Glomerular endothelial cell (primary cell): ENCODE results near the gene SMIM10L1. TPM values are rescaled to one million over a fixed set of nuclear protein-coding genes. Genes with fewer than 3 reads are reported as not detected.

Experiments used
- DNase-seq: peaks from one replicate; pipeline ENCODE4 v3.0.0-alpha.2; 2011; ENCODE audit warnings: low read depth, low spot score; ENCODE audit errors: extremely low read depth
- total RNA-seq: library from RNA; depleted of rRNA; stranded (reverse); fragments of >200 nt; gene quantifications from 2 replicates; pipeline ENCODE4 v1.2.3, GENCODE V29; 2015

SMIM10L1 gene
- 5.8 and 9.7 TPM in 2 replicates for total RNA-seq

DNA sequence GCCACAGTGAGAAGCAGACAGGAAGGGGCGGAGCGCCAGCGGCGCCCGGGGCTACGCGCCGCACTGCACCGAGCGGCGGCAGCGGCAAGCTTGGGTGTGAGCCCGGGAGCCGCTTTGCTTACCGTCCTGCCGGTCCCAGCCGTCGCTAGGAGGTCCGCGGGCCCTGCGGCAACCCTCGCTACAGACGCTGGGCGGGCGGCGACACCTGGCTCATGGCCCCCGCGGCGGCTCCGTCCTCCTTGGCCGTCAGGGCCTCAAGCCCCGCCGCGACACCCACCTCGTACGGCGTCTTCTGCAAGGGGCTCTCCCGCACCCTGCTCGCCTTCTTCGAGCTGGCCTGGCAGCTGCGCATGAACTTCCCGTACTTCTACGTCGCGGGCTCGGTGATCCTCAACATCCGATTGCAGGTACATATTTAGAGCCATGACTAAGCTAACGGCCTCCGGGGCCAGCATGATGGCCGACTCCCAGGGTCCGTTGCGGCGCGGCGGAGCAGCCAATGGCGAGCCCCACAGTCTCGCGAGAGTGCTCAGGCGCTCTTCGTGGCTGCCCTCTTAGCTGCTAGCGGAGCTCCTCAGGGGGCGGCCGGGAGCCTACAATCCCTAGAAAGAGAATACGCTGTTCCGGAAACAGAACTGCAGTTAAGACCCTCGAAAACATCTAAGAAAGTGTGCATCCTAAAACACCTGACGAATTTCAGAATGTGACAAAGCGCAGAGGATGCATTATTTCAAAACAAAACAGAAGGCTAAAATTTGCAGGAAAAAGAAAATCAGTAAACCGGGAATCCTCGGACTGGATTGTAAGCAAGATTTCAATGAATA, at the start of gene SMIM10L1:
Gene SMIM10L1 (plus strand): TSS at position 50 of the 824 bp plus-strand sequence. CDS start 163 bp downstream, at position 213.
- DNase-seq, result peak; percentile 63

DNA sequence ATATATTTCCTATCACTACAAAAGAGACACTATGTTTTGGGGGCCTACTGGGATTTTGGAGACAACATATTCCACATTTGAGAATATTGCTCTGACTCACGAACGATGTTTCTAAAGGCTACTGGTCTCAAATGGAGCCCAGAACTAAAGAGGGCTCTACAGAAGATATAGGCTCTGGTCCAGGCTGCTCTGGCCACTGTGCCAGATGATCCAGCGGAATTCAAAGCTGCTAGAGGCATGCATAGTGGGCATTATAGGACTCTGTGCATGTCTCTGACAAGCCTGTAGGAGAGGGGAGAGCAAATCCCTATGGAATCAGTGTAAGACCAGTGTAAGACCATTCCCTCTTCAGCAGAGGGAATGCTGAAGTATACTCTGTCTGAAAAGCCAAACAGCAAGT, 40.6 kb upstream of the SMIM10L1 start:
- DNase-seq, result no peak

DNA sequence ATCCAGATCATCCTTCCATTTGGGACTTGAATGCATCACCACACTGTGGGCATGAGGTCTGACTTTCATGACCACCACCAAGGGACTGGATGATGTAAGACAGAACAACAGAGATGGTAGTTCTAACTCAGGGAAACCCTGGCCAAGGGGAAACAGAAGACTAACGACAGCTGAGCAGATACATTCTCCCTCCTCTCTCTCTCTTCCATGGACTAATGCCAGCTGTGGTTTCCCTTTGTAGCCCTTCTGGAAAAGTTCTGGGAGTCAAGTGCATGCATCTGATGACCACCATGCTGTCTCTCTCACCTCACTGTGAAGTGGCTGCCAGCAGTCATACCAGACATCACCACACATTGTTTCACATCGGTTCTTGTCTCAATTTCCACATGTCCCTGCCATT, 40.0 kb upstream of the SMIM10L1 start:
- DNase-seq, result no peak

DNA sequence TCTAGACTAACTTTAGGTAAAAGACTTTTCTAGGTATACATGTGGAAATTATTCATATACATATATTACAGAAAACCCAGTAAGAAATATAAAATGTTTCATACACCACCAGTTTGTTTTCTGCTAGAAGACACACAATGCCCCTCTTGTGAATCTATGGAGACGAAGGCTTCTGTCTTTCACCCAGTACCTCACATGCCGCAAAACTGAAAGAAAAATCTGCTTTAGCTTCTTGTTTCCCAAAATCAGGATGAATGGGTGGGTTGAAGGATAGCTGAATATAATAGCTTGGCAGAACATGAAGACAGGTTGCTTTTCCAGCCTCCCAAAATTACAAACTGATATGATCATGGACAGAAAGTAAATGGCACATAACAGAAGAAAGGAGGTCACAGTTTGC, 37.8 kb upstream of the SMIM10L1 start:
- no peak for DNase-seq

DNA sequence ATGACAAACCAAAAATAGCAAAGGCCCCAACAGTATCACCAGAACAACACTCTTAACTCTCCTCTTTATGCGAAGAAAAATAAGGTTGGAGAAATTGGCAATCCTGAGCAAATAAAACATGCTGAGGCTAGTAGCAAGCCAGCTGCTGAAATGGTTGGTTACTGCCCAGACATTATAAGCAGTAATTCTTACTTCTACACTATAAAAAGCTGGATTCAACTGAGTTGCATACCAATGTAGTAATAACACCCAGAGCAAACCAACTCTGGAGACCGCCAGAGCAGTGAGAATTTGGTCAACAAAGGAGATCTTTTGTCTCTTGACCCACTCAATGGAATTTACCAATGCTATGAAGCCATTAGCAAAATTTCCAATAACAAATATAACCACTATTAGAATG, 37.2 kb upstream of the SMIM10L1 start:
- no peak for DNase-seq

DNA sequence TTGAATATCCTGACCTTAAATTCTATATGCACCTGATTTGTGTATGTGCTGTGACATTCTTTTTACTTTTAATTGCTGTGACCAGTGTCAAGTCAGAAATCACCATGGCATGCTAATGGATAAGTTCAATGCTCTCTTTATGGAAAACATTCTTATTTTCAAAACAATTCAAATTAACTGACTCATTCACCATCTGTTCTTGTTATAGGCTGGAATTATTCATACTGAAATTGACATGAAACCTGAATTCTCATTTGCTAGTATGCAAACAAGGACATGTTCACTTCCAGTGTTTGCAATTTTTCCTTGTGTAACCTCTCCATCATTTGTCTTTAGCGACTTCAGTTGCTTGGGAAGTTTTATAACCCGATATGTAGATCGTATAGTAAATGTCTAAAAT, 36.7 kb upstream of the SMIM10L1 start, which contains the start of gene TAS2R30:
Gene TAS2R30 (minus strand): TSS at position 340 of the 400 bp plus-strand sequence. CDS start 400 bp downstream, outside the sequence.
- DNase-seq, result no peak

DNA sequence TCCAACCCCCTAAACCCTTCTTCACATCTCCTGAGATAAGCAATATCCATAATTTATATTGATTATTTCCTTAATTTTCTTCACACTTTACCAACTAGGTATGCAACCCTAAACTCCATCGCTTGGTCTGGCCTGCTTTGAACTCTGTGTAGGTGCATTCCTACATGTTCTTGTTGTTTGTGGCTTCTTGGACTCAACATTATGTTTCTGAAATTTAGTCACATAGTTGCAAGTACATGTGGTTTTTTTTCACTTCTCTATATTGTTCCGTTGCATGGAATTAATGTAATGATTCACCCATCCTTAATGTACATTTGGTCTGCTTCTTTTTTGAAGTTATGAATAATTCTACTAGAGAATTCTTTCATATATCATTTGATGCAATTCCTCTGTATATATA, 34.9 kb upstream of the SMIM10L1 start:
- DNase-seq, result no peak

DNA sequence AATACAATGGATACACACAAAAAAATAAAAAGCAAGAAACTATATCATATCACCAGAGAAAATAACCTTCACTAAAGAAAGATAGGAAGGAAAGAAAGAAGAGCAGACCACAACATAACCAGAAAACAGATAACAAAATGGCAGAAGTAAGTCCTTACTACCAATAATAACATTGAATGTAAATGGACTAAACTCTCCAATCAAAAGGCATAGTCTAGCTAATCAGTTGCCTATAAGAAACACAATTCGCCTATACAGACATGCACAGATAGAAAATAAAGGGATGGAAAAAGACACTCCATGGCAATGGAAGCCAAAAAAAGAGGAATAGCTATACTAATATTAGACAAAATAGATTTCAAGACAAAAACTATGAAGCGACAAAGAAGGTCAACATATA, 27.6 kb upstream of the SMIM10L1 start:
- no peak for DNase-seq

DNA sequence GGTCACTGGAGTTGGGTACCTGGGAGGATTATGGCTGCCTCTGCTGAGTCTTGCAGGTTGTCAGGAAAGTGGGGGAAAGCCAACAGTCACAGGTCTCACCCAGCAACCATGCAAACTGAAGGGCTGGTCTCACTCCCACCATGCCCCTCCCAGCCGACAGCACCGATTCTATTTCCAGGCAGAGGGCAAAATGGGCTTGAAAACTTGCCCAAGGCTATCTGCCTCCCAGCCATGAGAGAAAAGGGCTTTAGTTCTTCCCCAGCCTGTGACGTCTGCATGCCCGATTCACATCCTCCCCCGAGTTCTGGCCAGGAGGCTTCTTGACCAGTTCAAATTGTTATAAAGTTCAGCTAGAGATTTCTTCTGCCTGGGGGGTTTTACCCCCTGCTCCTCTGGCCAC, 26.7 kb upstream of the SMIM10L1 start:
- DNase-seq, result no peak

DNA sequence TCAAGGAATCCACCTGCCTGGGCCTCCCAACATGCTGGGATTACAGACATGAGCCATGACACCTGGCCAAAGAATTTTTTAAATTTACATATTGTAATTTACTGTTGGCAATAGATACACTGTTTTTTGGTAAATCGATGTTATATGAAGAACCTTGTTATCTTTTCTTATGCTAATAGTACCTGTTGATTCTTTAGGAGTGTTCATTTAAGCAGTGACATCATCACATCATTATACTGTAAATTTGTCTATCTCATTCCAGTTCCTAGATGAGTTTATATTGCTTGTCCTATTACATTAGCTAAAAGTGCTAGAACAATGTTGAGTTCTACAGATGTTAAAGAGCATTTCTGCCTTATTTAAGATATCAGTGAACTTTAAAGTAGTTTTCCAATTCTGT, 23.6 kb upstream of the SMIM10L1 start:
- no peak for DNase-seq

DNA sequence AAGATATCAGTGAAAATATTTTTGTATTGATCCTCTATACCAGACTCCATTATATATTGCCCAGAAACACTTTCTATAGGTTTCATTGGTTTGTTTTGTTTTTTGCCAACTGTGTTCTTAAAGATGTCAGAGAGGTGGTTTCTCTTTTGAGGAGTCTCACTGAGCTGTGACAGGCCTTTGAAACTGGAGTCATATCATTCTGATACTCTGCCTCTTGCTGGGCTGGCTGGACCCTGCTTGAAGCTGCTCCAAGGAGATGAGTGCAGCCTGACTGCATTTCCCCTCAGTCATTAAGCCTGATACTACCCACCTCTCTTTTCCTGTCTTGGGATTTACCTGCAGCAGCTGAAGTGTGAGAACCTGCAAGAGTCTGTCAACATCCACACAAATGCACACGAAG, 20.2 kb upstream of the SMIM10L1 start:
- no peak for DNase-seq

DNA sequence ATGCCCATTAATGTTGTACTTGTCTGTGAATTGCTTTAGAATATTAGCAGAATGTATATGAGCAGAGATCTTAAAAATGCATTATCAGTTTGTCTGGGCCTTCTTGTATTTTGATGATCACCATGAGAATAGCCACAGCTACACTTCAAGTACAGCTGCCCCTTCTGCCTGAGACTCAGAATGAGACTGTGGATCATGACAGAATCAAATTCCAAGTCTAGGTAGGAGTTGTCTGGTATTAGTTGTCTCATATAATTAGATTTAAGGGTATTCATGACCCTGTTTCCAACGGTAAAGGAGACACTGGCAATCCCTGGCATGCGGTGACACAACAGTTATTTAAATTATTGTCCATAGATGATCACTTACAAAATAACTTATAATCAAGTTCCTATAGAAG, 18.3 kb upstream of the SMIM10L1 start:
- DNase-seq, result no peak

DNA sequence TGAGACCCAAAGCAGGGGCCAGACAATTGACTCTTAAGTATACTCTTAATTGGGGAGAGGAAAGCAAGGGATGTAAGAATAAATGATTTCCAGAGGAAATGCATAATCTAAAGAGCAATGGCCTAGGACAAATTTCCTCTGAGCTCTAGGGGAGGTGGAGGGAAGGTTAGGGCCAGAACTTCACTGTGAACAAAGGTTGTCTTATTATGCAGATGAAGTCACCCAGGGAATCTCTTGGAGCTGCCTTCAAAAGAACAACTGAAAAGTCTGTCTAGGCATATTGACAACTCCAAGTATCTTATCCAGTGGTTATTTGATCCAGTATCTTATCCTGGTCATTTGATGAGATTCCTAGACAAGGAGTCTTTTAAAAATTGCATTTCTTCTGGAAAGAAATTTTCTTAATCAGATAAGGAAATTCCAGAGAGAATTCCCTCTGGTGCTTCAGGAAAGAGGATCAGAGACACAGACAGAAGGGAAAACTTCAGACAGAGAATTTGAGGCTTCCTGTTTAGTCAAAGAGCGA, 16.5 kb upstream of the SMIM10L1 start:
- no peak for DNase-seq

DNA sequence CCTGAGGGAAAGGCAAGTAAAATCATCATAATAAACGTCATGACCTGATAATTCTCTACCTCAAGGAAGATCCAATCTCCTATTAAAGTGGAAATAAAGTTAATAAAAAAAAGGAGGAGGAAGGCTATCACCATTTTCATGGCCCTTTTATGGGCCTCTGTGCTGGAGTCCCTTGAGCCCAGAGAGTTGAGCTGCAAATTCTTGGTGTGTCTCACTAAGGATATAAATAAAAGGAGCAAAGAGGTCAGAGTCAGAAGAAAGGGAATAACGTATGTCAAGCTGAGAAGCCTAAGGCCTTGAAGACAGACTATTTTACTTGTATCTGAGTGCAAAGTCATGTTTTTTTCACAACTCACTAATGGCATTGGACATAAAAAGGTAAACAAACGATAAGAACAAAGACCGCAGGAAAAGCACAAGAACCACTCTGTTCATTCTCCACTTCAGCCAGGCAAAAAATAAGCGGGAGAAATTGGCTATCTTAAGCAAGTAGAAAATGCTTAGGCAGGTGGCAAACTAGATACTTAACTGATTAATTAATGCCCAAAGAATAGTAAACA, 12.0 kb upstream of the SMIM10L1 start:
- DNase-seq, result no peak

DNA sequence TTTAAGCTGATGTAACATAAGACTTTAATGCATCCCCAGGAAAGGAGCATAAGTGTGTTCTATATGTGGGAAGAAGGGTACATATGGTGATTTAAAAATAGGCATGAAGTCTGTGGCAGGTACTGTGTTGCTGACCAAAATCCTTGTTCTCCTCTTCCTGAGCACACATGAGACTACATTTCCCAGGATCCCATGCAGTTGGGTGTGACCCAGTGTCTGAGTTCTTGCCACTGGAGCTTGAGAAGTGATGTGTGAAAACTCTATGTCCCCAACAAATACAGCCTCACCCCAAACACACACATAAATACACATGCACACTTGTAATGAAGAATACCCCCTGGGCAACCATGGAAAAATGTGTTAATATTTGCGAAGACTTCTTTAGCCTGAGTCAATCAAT, 8.5 kb upstream of the SMIM10L1 start:
- DNase-seq, result no peak

DNA sequence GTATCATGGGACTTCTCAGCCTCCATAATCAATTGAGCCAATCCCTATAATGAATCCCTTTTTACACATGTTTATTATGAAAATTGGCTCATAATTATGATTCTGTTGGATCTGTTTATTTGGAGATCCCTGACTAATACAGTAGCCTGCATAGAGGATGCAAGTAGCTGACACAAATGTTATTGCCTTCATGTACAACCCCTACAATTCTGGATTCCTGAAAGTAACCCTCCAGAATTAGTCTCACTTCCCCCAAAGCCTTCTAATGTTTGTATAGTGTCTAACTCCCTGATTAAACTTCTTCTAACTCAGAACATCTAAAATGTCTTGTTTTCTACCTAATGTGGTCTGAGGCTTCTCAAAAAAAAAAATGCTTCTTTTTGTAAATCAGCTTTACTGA, 6.6 kb upstream of the SMIM10L1 start:
- DNase-seq, result no peak

DNA sequence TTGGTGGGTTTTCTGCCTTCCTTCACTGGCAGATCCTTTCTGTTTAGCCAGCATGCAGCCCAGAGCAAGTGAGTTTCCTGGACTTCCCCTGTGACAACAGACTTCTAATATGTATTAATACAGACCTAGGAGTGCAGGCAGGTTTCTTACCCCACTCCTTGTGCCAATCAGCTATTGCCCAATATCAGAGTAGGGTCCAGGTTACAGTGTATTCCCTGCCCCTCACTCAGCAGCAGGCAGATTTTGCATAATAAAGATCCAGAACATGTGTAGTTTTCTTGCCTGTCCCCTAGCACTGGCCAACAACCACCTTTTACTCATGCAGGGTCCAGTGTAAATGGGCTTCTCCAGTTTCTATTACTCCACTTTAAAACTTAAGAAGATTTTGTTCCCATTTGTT, 4.7 kb upstream of the SMIM10L1 start:
- DNase-seq, result no peak

DNA sequence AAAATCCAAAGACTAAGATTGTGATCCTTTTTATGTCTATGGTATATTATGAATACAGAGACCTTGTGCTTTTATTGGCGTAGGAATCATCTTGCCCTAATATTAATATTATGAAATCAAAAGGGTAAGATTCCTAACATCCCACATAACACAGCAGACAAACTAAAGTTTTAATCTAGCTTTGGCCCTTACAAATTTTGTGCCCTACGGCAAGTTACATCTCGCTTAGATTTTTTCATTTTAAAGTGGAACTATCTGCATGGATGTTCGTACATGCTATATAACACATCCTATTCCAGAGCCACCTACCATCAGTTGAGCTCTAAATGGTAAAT, 217 bp upstream of the SMIM10L1 start:
- DNase-seq, result no peak

DNA sequence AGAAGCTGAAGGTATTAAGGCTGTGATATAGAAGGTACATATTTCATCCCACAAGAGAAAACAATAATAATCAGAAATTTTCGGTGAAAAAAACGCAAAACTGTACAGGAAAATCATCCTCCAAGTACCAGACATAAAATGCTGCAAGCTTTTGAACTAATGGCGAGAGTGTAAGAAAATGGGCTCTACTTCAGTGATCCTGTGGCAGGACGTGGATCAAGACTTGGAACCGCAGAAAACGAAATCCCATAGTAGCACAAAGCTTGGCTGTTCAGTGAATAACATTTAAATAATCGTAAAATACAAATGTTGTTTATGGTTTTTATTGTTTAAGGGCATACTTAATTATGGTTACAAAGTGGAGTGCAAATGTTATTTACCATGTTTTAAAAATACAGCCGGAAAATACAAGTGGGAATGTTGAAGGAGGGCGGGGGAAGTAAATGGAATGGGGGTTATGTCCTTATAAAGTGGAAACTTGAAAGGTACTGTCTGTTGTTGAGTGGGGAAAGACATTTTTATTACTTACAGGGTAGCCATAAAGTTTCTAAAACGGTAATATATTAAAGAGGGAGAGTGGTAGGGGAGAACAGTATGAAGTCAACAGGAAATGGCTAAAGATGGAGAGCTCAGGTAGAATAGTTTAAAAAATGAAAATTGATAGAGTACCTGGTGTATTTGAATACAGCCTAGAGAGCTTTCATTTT, 1.1 kb downstream of the SMIM10L1 start:
- peak; percentile 39 for DNase-seq

DNA sequence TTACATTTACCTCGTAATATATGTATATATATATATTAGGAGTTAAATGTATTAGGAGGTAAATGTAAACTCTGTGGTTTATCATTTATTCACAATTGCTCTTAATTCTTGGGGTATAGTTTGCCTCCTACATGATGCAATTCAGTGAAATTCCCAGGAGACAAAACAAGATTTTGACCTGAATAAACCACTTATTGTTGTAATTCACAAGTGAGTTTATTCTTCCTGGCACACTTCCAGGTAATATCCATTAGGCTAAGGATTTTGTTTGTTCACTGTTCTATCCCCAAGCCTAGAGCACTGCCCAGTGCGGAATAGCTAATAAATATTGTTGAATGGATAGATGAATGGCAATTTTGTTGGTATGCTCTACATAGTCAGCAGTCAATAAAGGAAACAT, 3.0 kb downstream of the SMIM10L1 start:
- no peak for DNase-seq

DNA sequence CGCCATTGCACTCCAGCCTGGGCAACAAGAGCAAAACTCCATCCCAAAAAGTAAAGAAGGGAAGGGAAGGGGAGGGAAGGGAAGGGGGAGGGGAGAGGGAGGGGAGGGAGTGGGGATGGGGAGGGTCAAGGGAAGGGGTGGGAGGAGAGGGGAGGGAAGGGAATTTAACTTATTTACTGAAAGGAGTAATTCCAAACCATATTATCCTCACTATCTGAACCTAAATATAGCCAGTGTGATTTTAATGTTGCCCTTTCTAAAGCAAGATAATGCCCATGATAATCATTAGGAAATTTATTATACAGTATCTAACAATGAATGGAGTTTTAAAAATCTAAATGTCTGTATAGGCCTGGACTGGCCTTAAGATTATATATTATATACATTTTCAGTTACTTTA, 7.3 kb downstream of the SMIM10L1 start:
- no peak for DNase-seq

DNA sequence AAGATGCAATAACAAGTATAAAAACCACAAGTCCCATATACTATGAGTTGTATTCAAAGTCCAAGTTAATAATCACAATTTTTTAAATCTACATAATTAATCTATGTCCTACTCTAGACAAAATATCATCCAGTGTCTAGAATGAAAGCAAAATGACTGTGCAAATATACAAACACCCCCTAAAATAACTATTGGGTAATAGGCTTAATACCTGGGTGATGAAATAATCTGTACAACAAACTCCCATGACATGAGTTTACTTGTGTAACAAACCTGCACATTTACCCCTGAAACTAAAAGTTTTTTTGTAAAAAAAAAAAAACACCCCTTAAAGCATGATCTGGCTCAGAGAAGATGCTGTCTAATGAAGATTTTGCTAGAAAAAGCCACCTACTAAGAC, 11.5 kb downstream of the SMIM10L1 start:
- DNase-seq, result no peak
